Uterus (tissue), 2 donors: ENCODE measurements around the gene SOX15.

Source experiments
- POLR2A ChIP-seq, 2 donors: fragments of 450-650 bp; IDR thresholded peaks; one replicate each; pipeline ENCODE4 v1.6.1; 2016; ENCODE audit warnings: antibody characterized with exemption in 2 of 2, mild to moderate bottlenecking in 1 of 2, moderate library complexity in 1 of 2
- TF ChIP-seq, protein P1 (sequence below), 4 experiments: fragments of 200-600 bp in 2 of 4; fragments of 450-650 bp in 2 of 4; sonication (generic) in 2 of 4; IDR thresholded peaks; one replicate each; pipeline ENCODE4 v1.5.1; 2016 to 2019; ENCODE audit warnings: antibody characterized with exemption in 4 of 4, mild to moderate bottlenecking in 2 of 4, moderate library complexity in 1 of 4

DNA sequence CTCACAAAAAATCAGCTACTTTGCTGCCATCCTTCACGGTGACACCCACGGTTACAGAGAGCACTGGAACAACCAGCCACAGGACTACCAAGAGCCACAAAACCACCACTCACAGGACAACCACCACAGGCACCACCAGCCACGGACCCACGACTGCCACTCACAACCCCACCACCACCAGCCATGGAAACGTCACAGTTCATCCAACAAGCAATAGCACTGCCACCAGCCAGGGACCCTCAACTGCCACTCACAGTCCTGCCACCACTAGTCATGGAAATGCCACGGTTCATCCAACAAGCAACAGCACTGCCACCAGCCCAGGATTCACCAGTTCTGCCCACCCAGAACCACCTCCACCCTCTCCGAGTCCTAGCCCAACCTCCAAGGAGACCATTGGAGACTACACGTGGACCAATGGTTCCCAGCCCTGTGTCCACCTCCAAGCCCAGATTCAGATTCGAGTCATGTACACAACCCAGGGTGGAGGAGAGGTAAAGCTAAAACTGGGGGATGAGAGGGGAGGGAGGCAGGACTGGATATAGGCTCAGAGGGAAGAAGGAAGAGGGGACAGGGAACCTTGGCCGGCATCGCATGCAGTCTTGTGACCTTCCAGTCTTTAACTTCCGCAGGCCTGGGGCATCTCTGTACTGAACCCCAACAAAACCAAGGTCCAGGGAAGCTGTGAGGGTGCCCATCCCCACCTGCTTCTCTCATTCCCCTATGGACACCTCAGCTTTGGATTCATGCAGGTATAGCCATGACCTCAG is 9.9 kb downstream of the SOX15 start:
- TF ChIP-seq POLR2A (IDR thresholded peaks at IDR 0.05), result no peak
- TF ChIP-seq, protein P1, sequence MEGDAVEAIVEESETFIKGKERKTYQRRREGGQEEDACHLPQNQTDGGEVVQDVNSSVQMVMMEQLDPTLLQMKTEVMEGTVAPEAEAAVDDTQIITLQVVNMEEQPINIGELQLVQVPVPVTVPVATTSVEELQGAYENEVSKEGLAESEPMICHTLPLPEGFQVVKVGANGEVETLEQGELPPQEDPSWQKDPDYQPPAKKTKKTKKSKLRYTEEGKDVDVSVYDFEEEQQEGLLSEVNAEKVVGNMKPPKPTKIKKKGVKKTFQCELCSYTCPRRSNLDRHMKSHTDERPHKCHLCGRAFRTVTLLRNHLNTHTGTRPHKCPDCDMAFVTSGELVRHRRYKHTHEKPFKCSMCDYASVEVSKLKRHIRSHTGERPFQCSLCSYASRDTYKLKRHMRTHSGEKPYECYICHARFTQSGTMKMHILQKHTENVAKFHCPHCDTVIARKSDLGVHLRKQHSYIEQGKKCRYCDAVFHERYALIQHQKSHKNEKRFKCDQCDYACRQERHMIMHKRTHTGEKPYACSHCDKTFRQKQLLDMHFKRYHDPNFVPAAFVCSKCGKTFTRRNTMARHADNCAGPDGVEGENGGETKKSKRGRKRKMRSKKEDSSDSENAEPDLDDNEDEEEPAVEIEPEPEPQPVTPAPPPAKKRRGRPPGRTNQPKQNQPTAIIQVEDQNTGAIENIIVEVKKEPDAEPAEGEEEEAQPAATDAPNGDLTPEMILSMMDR (IDR thresholded peaks at IDR 0.05), result no peak
